HK-2 (cell line): ENCODE data around the gene FAM98B.

Experiments
- DNase-seq: peaks from one replicate; pipeline ENCODE4 v3.0.0-alpha.2; 2018; ENCODE audit not compliant: unreplicated experiment

The FAM98B gene

DNA sequence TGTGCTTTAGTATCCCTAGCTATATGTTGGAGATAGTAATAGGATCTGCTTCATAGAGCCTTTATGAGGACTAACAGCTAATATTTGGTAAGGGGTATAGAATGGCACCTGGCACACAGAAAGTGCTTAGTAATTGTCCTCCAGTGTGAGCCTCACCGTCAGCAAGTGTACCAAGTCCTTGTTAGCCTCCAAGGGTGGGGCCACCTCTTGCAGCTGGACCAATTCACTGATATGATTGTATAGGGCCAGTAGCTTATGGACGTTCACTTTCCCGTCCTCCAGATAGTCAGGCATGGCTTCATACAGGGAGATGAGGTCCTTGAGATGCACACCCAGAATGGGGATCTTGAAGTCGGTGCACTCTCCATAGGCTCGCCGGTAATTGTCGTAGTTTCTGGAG lies 53.6 kb downstream of the FAM98B start:
- no peak for DNase-seq

DNA sequence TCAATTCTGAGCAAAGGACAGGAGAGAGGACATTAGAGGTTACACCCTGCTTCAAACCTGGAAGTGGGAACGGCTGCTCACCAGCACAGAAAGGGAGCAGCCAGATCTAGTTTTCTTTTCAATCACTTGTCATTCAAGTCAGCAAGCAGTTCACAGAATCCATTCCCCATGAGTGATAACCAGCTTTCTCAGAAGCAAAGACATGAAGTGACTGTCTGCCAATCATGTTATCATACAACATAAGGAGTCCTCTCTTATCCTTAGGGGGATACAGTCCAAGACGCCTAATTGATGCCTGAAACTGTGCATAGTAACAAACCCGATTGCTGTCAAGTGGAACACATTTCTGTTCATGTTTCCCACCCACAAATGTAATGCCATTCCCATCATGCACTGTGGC lies 54.7 kb downstream of the FAM98B start:
- no peak for DNase-seq

DNA sequence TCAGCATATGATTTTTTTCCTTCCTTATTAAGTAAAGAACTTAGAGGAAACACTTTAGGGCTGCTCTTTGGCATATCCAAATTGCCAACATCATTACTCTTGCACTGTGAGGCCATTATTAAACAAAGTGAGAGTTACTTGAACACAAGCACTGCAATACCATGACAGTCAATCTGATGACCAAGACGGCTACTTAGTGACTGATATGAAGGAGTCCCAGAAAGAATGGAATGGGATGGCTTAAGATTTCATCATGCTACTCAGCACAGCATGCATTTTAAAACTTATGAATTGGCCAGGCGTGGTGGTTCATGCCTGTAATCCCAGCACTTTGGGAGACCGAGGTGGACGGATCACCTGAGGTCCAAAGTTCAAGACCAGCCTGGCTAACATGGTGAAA lies 55.2 kb downstream of the FAM98B start:
- no peak for DNase-seq

DNA sequence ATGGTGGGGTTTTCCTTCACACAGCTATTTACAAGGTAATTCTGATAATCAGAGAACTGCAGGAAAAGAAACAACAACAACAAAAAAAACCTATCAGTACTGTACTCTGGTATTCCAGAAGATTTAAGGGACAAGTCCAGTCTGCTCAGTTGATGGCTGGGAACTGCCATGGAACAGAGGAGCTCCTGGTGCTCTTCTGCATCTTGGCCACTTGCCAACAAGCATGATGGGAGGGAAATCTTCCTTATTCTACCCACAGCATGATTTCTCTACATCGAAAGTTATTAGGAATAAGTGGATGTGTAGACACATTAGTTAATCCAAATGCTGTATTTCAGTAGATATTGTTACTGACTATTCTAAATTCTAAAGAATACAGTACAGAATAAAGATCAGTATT lies 59.0 kb downstream of the FAM98B start:
- no peak for DNase-seq

DNA sequence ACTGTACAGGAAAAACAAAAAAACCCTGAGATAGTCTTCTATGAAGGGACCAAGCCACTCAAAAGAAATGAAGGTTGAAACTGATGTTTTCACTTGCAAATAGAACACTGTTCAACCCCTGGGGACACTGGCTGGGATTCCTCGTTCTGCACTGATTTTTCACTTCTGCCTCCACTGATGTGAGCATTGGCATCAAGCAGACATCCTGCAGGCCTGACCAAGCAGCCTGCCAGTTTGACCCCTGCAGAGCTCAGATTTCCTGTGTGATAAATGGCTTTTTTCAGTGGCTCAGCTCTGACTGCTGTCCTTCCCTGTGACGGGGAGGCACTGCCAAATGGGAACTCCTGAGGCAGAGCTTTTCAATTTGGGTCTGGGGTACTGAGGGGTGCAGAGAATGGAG lies 60.7 kb downstream of the FAM98B start:
- no peak for DNase-seq

DNA sequence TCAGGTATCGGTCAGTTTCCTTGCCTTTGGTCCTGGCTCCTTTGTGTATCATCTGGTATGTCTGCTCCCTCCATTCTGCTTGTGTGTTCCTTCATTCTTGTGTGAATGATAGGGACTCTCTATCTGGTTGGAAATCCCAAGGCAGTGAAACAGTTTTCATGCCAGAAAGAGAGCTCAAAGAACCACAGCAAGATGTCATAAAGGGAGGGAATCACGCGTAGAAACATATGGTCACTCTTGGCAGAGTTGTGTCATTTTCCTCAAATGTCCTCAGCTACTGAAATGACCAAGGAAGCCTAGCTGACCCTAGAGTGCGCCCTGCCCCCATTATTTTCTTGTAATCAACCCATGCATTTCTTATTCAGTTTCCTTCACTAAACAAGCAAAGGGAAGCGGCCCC lies 62.7 kb downstream of the FAM98B start:
- no peak for DNase-seq

DNA sequence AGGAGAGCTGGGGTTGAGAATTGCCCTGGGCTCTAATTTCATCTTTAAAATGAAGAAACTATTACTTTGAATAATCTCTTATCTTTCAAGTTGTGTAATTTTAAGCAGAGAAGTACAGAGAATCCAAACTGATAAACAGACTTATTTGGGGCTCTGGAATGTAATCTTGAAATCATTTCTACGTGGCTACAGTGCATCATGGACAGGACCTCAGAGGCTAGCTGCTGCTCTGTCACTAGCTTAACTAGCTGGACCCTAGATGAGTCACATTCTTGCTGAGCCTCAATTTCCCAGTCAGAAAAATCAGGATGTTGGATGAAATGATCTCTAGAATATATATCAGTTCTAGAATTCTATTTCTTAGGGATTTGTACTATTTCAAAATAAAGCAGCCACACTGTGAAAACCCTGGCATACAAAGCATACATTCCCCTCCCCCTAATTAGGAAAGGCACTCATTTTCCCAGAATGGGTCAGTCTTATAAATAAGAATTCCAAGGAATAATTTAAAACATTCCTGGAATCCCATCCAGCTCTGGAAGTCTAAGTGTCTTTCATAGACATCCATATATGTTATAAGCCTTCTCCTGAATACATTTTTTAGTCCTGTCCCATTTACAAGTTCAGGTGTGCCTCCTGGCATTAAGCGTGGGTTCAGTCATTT lies 63.5 kb downstream of the FAM98B start:
- DNase-seq: no peak

DNA sequence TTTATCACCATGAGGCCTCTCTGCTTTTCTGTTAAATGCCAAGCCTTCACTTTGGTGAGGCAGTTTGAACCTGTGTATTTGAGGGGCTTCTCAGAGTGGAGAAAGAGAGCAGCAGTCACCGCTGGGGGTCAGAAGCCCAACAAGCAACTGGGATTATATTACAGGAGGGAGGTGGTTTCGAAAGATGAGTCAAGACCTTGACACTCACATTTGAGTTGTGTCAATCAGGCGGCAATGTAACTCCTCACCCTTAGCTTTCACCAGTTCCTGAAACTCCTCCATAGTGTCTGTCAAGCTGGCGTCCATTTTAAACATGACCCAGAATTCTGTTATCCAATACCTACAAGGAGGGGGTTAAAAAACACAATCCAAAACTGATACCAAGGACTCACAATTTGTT lies 64.2 kb downstream of the FAM98B start:
- DNase-seq: no peak

DNA sequence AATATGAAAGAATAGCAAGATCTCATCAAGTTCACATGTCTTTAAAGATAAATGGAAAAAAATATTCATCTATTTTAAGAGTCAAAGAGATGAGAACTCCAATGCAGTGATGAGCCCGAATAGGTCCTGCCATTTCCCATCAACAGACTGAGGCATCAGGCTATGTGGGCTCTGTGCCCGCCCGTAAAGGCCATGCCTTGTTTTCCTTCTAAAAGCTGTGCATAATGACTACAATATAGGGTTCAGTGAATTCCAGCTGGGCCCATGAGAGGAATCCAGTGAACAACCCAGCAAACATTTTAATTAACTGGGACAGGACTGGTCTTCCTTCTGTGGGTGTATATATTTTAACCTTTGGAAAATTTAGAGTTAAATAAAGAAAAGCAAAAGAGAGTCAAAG lies 66.1 kb downstream of the FAM98B start:
- DNase-seq: no peak

DNA sequence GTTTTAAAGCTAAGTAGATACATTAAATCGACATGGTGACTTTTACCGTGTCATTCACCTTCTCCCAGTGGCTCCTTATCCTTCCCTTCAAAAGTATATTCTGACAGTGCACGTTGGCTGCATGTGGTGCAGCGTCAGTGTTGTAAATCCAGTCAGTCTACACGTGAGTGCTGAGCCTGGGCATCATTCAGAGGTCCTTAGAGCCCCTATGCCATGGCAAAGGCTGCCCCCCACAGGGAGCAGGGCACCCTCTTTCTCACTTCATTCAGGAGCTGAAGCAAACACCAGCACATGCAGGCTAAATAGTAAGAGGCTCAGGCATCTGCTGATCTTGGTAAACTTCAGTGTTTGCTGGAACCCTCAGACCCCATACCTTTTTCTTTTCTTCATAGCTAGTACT lies 67.4 kb downstream of the FAM98B start:
- DNase-seq: no peak

DNA sequence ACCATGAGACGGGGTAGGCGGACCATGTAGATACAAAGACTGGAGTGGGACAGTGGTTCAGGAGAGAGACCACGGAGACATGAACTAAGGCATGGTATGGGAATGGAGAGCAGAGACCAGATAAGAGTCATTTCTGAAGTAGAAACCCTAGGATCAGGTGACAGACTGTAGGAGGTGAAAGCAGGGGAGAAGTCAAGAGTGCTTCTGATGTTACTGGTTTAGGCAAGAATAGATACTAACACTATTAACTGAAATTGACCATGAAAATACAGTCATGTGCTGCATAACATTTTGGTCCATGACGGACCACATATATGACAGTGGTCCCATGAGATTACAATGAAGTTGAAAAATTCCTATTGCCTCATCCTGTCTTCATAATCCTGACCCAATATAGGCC lies 69.0 kb downstream of the FAM98B start:
- DNase-seq: no peak

DNA sequence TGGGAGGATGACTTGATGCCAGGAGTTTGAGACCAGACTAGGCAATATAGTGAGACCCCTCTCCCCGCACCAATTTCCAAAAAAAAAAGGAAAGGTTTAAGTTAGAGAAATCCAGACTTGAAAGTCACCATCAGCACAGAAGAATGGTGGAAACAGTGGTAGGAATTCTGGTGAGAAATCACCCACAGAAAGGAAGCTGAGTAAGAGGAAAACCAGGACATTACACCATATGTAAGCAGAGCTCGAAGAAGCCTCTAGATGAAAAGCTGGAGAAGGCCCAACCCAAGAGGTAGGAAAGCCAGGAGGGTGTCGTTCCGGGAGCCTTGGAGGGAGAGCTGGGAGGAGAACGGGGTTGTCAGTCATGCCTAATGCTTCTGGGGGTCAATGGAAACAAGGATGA lies 70.2 kb downstream of the FAM98B start:
- no peak for DNase-seq

DNA sequence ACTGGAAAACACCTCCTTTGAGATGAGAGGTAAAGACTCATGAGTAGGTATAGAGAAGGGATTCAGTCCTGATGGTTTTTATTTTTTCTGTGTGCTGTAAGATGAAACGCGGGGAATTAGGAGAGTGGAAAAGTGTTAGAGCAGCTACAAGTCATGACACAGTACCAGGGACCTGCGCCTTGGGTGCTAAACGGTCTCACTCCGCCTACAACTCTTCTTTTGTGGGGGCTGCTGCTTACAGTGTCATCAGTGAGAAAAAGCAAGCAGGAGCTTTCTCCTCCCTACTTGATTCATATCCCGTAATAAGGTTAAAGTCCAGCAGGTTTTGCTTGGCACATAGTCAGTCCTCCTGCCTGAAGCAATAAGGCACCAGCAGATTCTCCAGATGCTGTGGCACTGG lies 71.6 kb downstream of the FAM98B start:
- DNase-seq: no peak

DNA sequence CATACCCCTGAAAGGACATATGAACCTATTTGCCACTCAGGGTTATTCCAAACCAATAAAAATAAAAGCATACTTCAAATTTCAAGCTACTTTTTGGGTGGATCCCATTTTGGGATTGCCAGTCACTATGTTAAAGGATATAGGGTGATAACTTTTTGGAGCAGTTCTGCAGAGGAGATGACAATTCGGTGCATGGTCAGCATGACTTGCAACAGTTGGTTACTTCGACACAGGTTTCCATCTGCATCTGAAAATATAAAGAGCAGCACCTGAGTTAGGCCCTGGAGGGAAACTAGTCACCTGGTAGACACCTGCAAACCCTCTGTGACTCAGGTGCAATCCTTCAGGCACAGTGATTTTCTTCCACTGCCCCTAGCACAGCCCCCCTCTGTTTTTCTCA lies 72.2 kb downstream of the FAM98B start:
- DNase-seq: no peak

DNA sequence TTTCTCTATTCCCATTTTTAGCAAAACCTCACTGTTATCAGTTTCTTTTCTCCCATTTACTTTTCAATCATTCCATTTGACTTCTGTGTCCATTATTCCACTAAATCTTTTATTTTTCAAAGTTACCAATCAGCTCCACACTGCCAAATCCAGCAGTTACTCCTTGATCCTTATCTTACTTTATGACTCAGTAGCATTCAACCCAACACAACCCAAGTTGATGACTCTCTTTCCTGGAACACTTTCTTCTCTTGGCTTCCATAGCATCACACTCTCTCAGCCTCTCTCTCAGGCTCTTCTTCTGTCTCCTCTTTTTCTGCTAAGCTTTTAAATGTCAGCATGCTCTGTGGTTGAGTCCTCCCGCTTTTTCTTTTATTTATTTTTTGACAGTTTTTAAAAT lies 74.4 kb downstream of the FAM98B start:
- no peak for DNase-seq

DNA sequence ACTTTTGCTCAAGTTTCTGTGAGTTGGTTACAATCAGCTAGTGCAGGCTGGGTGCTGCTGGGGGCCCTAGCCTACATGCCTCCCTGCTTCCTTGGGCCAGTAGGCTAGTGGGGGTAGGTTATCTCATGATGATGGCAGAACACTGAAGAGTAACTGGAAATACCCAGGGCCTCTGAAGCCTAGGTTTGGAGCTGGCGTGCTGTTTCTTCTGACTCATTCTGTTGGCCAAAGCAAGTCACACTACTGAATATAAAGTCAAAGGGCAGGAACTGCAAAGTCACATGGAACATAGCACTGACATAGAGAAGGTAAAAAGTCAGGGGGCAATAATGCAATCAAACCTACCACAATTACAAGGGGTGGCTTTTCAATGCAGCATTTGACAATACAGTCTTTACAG lies 76.2 kb downstream of the FAM98B start:
- DNase-seq: no peak

DNA sequence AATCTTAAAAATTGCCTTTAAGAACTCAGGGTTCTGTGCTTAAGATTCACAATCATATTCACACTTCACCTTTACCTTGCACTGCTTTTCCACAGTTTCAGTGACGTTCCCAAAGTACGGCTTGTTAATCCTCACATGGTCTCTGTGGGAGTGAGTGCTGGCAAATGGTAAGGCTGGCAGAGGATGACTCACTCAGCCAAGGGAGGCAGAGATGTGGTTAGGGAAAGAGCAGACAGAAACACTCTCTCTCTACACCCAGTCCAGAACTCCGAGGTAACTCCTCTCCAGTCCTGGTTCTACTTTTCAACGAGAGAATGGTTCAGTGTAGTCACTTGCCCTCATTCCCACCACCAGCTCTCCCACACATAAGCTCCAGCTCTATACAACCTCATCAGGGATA lies 77.6 kb downstream of the FAM98B start:
- peak; percentile 28 for DNase-seq

DNA sequence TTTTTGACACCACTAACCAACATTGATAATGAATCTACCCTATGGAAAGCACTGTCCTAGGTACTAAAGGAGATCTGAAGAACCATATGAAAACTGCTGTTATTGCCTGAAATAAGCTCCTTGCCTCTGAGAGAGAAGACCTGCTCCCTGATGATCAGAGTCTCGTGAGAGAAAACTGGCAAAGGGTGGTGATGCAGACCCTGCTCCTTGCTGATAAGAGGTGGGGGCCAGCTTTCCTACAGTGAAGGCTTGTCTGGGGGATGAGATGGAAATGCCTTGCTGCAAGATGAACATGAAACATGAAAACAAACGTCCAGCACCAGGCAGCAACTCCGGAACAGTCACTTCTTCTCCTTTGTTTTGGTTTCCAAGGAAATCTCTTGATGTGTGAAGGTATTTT lies 78.8 kb downstream of the FAM98B start:
- no peak for DNase-seq

DNA sequence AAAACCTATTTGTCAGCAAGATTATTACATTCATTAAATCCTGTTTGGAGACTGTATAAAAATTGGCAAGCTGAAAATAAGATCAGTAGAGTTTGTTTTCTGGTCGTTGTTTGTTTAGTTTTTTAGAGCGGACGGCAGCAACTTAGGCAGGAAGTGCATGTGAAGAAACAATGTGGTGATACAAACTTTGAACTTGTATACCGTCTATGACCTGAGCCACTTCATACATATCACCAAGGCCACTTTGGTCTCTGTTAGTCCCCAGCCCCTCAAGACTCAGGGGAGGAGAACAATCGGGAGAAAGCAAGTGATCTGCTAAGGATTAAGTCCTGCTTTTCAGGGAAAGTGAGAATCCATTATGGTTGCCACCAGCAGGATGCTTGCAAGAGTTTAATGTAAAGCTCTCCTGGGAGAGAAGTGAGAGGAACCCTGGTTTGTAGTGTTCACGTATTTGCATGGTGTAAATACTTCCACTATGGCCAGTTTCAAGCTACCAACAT lies 79.5 kb downstream of the FAM98B start:
- DNase-seq: no peak

DNA sequence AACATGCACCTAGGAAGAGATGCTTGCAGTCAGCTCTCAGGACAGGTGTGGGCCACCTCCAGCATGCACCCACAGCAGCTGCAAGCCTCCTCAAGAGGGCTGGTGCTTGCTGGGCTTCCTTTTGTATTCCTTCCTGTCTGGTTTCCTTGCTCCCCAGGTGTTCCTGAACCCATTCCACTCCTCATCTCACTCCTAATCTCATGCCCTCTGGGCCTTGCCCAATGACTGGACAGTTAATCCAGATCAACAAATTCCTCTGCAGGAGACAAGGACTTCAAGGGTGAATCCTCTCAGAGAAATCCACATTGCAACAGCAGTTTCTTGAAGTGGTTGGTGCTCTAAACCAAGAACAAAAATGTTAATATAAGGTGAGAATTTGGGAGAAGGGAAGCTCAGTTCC lies 80.0 kb downstream of the FAM98B start:
- DNase-seq: no peak

DNA sequence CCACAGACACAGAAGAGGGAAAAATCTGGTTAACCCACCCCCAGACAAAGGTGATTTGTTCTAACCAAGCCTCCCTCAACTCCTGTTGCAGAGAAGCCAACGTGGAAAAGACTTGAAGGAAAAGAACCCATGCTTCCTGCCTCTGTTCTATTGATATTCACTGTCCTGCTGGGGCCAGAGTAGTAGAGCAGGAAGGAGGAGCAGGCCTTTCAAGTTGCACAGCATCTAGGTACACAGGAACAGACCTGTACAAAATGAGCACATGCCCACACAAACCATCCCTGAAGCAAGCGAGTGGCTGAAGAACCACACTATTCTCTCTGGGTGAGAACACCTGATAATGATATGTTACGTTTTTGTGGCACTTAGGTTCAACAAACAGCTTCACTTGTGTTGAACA lies 80.8 kb downstream of the FAM98B start:
- DNase-seq: no peak

DNA sequence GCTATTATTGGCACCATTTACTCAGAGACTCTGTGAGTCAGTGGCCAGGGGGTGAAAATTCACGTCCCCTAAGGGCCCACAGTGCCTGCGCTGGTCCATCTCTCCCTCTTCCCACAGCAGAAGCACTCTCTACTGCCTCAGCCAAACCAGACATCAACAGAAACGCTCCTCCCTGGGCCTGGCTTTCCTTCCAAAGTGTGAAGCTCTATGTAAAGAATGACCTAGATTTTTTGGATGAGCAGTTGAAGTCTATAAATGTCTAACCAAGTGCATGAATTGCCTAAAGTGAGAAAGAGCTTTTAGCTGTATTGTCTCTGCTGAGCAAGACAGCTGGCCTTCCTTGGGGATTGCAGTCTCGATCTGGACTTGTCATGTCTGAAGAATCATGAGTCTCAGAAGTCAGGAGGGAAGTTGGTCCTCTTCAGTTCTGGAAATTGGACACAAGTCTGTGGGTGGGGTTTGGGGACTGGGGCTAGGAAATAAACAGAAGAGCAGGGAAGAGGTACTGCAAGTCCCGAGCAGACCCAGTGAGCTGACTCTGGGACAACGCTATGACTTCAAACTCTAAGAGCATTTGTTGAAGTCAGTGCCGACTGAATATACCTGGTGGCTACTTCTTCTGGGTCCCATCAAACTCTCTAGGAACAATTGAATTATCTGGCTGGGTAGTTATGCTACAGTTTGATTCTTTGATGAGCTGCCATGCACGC lies 81.7 kb downstream of the FAM98B start:
- no peak for DNase-seq

DNA sequence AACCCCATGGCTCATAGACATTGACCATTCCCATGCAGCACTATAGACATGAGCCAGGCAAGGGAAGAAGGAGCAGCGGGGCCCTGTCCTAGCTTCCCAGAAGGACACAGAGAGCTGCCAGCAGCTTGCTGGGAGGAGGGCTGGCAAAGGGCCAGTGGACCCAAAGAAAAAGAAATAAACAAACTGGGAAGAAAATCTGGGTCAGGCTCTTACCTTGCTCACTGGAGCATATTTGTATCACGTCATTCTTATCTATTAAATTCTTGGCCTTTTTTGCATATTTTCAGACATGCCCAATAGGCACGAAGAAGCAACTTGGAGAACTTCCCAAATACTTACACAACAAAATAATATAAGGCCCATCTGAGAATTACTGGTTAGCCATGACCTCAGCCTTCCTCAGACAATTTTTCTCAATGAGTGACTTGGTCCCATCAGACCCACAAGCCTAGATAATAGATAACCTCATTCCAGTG lies 82.3 kb downstream of the FAM98B start:
- peak; percentile 23 for DNase-seq
